Measurements from ENCODE around the gene ROR2. TPM values are rescaled to one million over a fixed set of nuclear protein-coding genes. Genes with fewer than 3 reads are reported as not detected.

The ROR2 gene
- total and polyA plus RNA-seq, 2 of the 13 experiments (the other 11 are each of a cell fraction or from before 2014, with no cell fraction given) = not detected

GRCh38 chr9:91720313-91720712, 229.7 kb downstream of the ROR2 start:
- H3K79me2 ChIP-seq (ENCODE audit: insufficient read depth, low read length) = no peaks in the 10 kb centered on the region
- ATAC-seq (no peak), FAIRE-seq (no peak), DNase-seq (ENCODE audit: low spot score) (no peak)
- no peaks in the 10 kb centered on the region for H3K36me3 ChIP-seq (replicated peaks in 1 of 2; ENCODE audit: control insufficient read depth in 1 of 2, insufficient read depth in 2 of 2, low read length in 2 of 2)
- H3K27ac ChIP-seq (ENCODE audit: extremely low read length, insufficient read depth, low read length) = no peak overlapping the region
- no peak overlapping the region for H3K4me3 ChIP-seq (replicated peaks in 1 of 3; ENCODE audit: insufficient read depth in 1 of 3, low read depth in 2 of 3, low read length in 3 of 3)
- in situ Hi-C loops (cut with HindIII; ENCODE audit: extremely low pct_ligation_motif_present, low pct_unique_long_range_greater_than_20kb) = no loop called here
- ChIA-PET POLR2A (no interaction called here), CTCF (ENCODE audit: low intra/inter-chr PET ratio, low total read pairs) (no interaction called here)
- no peak overlapping the region for H3K4me2 ChIP-seq (ENCODE audit: low read depth, low read length)
- intact Hi-C loops (cut with micrococcal nuclease; ENCODE audit: unreplicated experiment) = no loop called here
- no peak for TF ChIP-seq ATF6 (CRISPR knock-in tag; conservative IDR thresholded peaks at IDR 0.05)
- no peak for TF ChIP-seq ZNF430 (CRISPR knock-in tag; IDR thresholded peaks at IDR 0.05)
- TF ChIP-seq HIVEP1 (CRISPR knock-in tag; IDR thresholded peaks at IDR 0.05) = no peak
- no peak for TF ChIP-seq CERS6 (CRISPR knock-in tag; IDR thresholded peaks at IDR 0.05)
- TF ChIP-seq JUN (CRISPR knock-in tag; IDR thresholded peaks at IDR 0.05) = no peak
- no peak for TF ChIP-seq PPARG (CRISPR knock-in tag; conservative IDR thresholded peaks at IDR 0.05)
- no peak for TF ChIP-seq ZNF672 (CRISPR knock-in tag; IDR thresholded peaks at IDR 0.05)
- no peaks in the 10 kb centered on the region for H4K20me1 ChIP-seq (ENCODE audit: insufficient read depth, low read length)
- H3K9ac ChIP-seq (ENCODE audit: insufficient read depth, low read depth, low read length) = no peak overlapping the region
- no peaks in the 10 kb centered on the region for H3K9me3 ChIP-seq (ENCODE audit: low read length)
- BruUV-seq (replicated peaks) = no TSS peak
- peaks cover 5 to 29% of the 10 kb centered on the region in 2 experiments; a peak in 4 of 5 replicates for H3K27me3 ChIP-seq (ENCODE audit: control insufficient read depth in 1 of 2, insufficient read depth in 2 of 2, low read length in 2 of 2)
- 13% methylated on average over 3 of the region's 3 CpGs for WGBS (ENCODE audit: low lambda C conversion rate)
- no peaks in the 10 kb centered on the region for H3K4me1 ChIP-seq (ENCODE audit: insufficient read depth, low read length)
- no peak overlapping the region for H2AFZ ChIP-seq (ENCODE audit: low read length)
